Tibial nerve (tissue), 4 donors: Measurements from ENCODE around the gene SRP19.
"Not testable (repeated sequence)": the region's sequence is repeated elsewhere in the genome, so short reads cannot be mapped to it uniquely, and the experiment has no call there.

Source experiments
- CTCF ChIP-seq, 5 experiments: fragments of 200-600 bp in 3 of 5; fragments of 450-650 bp in 2 of 5; sonication (generic) in 3 of 5; IDR thresholded peaks; one replicate each; pipeline ENCODE4 v1.5.1; 2016 to 2019; ENCODE audit warnings: antibody characterized with exemption in 5 of 5, mild to moderate bottlenecking in 3 of 5, moderate library complexity in 2 of 5
- EP300 ChIP-seq, 2 donors: sonication (generic); formaldehyde crosslinking; IDR thresholded peaks; one replicate each; pipeline ENCODE4 v1.6.1; 2017; ENCODE audit warnings: antibody characterized with exemption in 2 of 2, mild to moderate bottlenecking in 1 of 2
- POLR2A ChIP-seq, 2 donors: fragments of 450-650 bp; IDR thresholded peaks; one replicate each; pipeline ENCODE4 v1.6.1; 2017; ENCODE audit warnings: antibody characterized with exemption in 2 of 2, mild to moderate bottlenecking in 2 of 2, moderate library complexity in 2 of 2

DNA sequence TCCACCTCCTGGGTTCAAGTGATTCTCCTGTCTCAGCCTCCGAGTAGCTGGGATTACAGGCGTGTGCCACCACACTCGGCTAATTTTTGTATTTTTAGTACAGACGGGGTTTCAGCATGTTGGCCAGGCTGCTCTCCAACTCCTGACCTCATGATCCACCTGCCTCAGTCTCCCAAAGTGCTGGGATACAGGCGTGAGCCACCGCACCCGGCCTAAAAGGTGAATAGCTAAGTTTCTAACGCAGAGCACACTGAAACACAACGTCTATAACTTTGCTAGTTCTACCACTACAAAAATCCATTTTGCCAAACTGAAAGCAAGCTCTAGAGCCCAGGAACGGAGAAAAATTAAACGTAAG lies 537 bp upstream of the SRP19 start:
- not testable (repeated sequence) for TF ChIP-seq CTCF, POLR2A, EP300 (IDR thresholded peaks at IDR 0.05)
